Neuron (in vitro differentiated cells): Measurements from ENCODE around the gene MARVELD3.
"Not testable (repeated sequence)": the region's sequence is repeated elsewhere in the genome, so short reads cannot be mapped to it uniquely, and the experiment has no call there.

ENCODE experiments used
- H2AFZ ChIP-seq: one replicate; pipeline ENCODE4 v1.6.1; 2013; ENCODE audit warnings: low read depth, mild to moderate bottlenecking, inconsistent platforms, low read length, moderate library complexity
- H3K27me3 ChIP-seq: one replicate; pipeline ENCODE4 v1.6.1; 2013; ENCODE audit warnings: low read length; ENCODE audit not compliant: insufficient read depth
- H3K36me3 ChIP-seq: one replicate; pipeline ENCODE4 v1.6.1; 2013; ENCODE audit warnings: low read length; ENCODE audit not compliant: insufficient read depth
- H3K4me1 ChIP-seq: one replicate; pipeline ENCODE4 v1.6.1; 2013; ENCODE audit warnings: low read length; ENCODE audit not compliant: insufficient read depth
- H3K4me3 ChIP-seq: 2 replicates; pipeline ENCODE4 v1.5.1; 2013; ENCODE audit warnings: mild to moderate bottlenecking, low read length, moderate library complexity
- H3K9me3 ChIP-seq: one replicate; pipeline ENCODE4 v1.6.1; 2013; ENCODE audit warnings: low read length

The MARVELD3 gene

DNA sequence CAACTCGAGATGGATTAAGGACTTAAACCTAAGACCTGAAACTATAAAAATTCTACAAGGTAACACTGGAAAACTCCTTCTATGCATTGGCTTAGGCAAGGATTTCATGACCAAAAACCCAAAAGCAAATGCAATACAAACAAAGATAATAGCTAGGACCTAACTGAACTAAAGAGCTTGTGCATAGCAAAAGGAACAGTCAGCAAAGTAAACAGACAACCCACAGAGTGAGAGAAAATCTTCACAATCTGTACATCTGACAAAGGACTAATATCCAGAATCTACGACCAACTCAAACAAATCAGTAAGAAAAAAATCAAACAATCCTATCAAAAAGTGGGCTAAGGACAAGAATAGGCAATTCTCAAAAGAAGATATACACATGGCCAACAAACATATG is 27.6 kb upstream of the MARVELD3 start:
- not testable (repeated sequence) for H3K4me1 ChIP-seq, H3K36me3 ChIP-seq, H3K4me3 ChIP-seq, H3K9me3 ChIP-seq, H2AFZ ChIP-seq, H3K27me3 ChIP-seq

DNA sequence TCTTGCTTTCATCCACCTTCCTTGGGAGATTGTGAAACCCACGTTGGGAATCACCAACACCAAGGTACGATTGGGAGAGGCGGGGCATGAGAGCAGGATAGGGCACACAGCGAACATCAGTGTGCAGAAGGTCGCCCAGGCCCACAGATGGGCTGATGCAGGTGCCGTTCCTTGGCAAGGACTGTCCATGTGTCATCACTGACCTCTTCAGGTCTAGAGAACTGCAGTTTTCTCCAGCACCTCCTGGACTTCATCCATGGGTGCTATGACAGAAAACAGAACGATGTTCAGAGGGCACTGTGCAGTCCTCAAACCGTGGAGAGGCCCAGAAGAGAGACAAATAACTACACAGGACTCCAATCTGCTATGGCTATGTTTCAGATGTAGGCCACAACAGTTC is 25.2 kb upstream of the MARVELD3 start:
- no peaks in the 10 kb centered on the region for H3K36me3 ChIP-seq
- no peak overlapping the region for H2AFZ ChIP-seq
- H3K4me1 ChIP-seq: no peaks in the 10 kb centered on the region
- no peaks in the 10 kb centered on the region for H3K27me3 ChIP-seq
- no peaks in the 10 kb centered on the region for H3K9me3 ChIP-seq
- H3K4me3 ChIP-seq: no peak overlapping the region

DNA sequence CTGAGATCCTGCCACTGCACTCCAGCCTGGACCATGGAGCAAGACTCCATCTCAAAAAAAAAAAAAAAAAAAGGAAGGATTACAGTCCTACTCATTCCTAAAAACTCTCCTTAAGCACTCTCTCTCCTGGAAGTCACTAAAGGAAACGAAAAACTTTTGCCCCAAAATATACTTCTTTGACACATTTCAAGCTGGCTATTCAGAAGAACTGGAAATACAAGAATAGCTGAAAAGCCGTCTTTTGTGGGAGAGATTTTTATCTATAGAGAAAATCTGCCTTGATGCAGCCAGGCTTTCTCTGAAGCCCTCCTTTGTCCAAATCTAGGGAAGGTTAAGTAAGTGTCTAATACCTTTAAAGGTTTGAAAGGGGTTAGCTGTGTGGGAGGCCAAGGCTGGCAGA is 16.9 kb upstream of the MARVELD3 start:
- H3K4me3 ChIP-seq: no peak overlapping the region
- H3K27me3 ChIP-seq: no peaks in the 10 kb centered on the region
- H3K9me3 ChIP-seq: no peaks in the 10 kb centered on the region
- H2AFZ ChIP-seq: no peak overlapping the region
- no peaks in the 10 kb centered on the region for H3K4me1 ChIP-seq
- no peaks in the 10 kb centered on the region for H3K36me3 ChIP-seq

DNA sequence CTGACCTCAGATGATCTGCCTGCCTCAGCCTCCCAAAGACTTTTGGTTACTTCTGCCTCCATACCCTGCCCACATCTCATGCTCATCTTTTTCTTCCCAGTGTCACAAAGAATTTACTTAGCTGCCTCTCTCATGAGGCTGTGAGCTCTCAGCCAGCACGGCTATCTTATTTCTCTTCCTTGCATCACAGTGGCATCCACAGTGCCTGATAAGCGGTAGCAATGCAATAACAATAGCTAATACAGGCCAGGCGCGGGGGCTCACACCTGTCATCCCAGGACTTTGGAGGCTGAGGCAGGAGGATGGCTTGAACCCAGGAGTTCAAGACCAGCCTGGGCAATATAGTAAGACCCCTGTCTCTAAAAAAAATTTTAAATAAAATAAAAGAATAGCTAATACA is 15.5 kb upstream of the MARVELD3 start:
- Histone ChIP-seq H3K4me1 (no peaks in the 10 kb centered on the region), H3K9me3 (no peaks in the 10 kb centered on the region), H2AFZ (no peak overlapping the region), H3K36me3 (no peaks in the 10 kb centered on the region), H3K27me3 (no peaks in the 10 kb centered on the region), H3K4me3 (no peak overlapping the region)

DNA sequence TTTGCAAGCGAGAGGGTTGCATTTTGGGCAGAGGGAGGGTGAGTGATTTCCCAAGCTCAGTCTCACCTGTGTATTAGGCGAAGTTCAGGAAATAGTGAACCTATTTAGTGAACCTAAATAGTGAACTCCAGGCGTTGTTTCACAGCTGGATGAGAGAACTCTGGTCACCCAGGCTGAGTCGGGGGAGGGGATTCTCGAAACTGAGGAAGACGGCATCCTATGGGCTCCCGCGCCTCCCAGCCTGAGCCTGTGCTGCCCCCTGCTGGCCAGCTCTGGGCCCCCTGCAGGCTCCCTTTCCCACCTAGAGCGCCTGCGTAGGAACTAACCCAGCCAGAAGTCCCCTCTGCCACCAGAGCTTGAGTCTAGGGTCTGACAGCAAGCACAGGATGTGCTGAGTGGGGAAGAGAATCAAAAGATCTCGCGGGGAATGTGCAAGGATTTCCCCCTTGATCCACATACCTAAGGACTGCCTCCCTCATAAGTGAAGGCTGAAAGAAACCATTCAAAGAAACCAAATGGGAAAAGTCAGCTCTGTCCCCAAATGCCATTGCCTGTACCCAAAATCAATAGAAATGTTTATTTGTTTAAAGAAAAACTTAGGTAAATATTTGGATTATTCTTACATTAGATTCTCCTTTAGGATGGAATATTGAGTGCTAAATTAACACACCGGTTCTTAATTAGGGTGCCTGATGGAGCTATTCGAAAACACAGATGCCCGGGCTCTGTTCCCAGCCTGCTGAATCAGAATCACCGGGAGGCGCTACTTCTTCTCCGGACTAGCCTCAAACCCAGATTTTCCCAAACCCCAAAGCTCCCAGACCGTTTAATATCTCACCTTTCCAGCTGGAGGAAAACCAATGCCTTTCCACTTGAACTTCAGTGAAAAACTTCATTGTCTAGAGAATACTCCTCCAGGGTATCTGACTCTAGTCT is 14.8 kb upstream of the MARVELD3 start:
- Histone ChIP-seq H3K27me3 (no peaks in the 10 kb centered on the region), H3K9me3 (no peaks in the 10 kb centered on the region), H3K4me1 (no peaks in the 10 kb centered on the region), H2AFZ (no peak overlapping the region), H3K36me3 (no peaks in the 10 kb centered on the region), H3K4me3 (no peak overlapping the region)

DNA sequence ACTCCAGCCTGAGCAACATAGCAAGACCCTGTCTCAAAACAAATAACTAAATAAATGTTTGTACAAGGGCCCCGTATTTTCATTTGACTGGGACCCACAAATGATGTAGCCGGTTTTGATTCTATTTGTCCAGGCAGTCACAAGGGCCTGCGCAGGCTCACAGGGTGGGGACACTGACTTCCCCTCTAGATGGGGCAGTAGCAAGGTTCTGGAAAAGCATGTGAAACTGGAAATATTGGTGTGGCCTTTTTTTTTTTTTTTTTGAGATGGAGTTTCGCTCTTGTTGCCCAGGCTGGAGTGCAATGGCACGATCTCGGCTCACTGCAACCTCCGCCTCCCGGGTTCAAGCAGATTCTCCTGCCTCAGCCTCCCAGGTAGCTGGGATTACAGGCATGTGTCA is 11.0 kb upstream of the MARVELD3 start:
- not testable (repeated sequence) for H3K9me3 ChIP-seq, H3K4me3 ChIP-seq, H3K36me3 ChIP-seq, H3K4me1 ChIP-seq, H3K27me3 ChIP-seq, H2AFZ ChIP-seq

DNA sequence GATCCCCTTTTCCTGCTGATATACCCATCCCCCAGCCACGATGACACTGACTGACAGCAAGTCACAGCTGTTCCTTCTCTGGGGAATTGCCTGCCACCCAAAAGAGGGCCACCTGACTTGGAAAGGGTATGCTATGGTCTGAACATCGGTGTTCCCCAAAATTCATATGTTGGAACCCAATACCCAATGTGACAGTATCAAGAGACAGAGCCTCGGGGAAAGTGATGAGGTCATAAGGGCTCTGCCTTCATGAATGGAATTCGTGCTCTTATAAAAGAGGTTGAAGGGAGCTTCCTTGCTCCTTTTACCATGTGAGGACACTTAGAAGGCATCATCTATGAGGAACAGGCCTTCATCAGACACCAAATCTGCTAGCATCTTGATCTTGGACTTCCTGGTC is 7.6 kb upstream of the MARVELD3 start:
- H3K27me3 ChIP-seq: peaks cover 5% of the 10 kb centered on the region
- no peaks in the 10 kb centered on the region for H3K4me1 ChIP-seq
- H2AFZ ChIP-seq: no peak overlapping the region
- H3K4me3 ChIP-seq: no peak overlapping the region
- H3K36me3 ChIP-seq: no peaks in the 10 kb centered on the region
- H3K9me3 ChIP-seq: no peaks in the 10 kb centered on the region

DNA sequence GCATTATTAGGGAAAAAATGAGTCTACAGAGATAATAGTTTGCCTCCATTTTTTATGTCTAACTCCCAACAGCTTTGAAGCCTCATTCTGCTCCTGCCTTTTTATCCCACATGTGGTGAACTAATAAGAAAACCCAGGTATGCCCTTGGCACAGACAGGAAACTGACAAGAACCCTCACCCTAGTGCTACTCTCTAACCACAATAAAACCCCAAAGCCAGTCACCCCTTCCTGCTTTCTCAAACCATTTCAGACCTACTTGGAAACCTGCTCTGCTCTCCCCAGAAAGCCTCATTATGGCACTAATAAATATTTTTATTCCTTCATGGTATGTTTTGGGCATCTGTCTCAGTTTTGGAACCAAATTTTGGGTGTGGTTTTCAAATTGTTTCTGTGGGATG is 3.9 kb upstream of the MARVELD3 start:
- peaks cover 9% of the 10 kb centered on the region for H3K4me1 ChIP-seq
- no peaks in the 10 kb centered on the region for H3K9me3 ChIP-seq
- no peak overlapping the region for H3K4me3 ChIP-seq
- no peak overlapping the region for H2AFZ ChIP-seq
- H3K27me3 ChIP-seq: peaks cover 31% of the 10 kb centered on the region
- H3K36me3 ChIP-seq: no peaks in the 10 kb centered on the region

DNA sequence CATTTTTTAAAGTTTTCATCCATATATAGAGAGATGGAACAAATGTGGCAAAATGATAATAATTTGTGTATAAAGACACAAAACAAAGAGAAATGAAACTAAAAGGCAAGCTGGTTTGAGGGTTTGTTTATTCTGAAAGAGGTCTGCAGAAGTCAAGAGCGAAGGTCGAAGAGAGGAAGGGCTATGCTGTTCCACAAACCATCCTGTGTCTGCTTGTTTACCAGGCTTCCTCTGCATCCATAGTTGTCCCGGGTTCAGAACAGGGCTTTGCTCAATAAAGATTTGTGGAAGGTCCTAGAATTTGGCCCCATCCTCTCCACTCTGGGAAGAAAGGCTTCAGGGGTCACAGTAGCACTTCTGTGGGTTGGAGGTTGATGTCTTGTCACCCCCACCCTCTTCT is 2.4 kb upstream of the MARVELD3 start:
- Histone ChIP-seq H2AFZ (no peak overlapping the region), H3K4me1 (peaks cover 10% of the 10 kb centered on the region), H3K9me3 (no peaks in the 10 kb centered on the region), H3K4me3 (no peak overlapping the region), H3K27me3 (peaks cover 35% of the 10 kb centered on the region), H3K36me3 (no peaks in the 10 kb centered on the region)

DNA sequence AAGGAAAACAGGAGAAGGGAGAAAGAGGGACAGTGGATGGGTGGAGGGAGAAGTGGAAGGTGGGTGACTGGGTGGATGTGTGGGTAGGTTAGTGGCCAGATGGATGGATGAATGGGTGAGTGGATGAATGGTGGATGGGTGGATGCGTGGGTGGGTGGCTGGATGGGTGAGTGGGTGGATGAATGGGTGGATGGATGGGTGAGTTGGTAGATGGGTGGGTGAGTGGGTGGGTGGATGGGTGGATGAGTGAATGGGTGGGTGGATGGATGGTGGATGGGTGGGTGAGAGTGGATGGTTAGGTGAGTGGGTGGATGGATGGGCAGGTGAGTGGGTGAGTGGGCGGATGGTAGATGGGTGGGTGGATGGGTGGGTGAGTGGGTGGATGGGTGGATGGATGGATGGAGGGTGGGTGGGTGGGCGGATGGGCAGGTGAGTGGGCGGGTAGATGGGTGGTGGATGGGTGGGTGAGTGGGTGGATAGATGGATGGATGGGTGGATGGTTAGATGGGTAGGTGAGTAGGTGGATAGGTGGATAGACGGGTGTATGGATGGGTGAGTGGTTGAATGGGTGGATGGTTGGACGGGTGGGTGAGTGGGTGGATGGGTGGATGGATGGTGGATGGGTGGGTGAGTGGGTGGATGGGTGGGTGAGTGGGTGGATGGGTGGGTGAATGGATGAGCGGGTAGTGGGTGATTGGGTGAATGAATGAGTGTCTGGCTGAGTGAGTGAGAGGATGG is 702 bp upstream of the MARVELD3 start:
- peaks cover 35% of the 10 kb centered on the region for H3K27me3 ChIP-seq

DNA sequence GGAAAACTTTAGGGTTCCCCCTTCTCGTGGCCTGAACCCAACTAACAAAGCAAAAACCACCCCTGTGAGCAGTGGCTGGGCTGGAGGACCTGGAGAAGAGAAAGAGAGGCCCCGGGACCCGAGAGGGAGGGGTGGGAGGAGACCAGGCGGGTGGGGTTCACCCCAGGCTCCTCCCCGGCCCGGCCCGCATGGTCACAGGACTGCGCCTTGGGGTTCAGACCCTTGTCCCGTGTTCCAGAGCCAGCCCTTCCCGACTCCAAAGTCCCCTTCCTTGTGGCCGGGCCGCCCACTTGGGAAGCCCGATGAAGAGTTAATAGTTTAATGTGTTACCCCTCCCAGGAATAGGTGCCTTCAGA is 852 bp downstream of the MARVELD3 start:
- no peaks in the 10 kb centered on the region for H3K36me3 ChIP-seq
- H3K4me3 ChIP-seq: peak overlapping the region; percentile 45
- H3K4me1 ChIP-seq: peaks cover 17% of the 10 kb centered on the region
- peak overlapping the region; percentile 78 for H2AFZ ChIP-seq
- H3K27me3 ChIP-seq: peaks cover 33% of the 10 kb centered on the region
- H3K9me3 ChIP-seq: no peaks in the 10 kb centered on the region

More for the DNA sequence above, 702 bp upstream of the MARVELD3 start:
- peaks cover 17% of the 10 kb centered on the region for H3K4me1 ChIP-seq
- no peak overlapping the region for H2AFZ ChIP-seq
- H3K36me3 ChIP-seq: no peaks in the 10 kb centered on the region
- H3K9me3 ChIP-seq: no peaks in the 10 kb centered on the region
- H3K4me3 ChIP-seq: no peak overlapping the region

DNA sequence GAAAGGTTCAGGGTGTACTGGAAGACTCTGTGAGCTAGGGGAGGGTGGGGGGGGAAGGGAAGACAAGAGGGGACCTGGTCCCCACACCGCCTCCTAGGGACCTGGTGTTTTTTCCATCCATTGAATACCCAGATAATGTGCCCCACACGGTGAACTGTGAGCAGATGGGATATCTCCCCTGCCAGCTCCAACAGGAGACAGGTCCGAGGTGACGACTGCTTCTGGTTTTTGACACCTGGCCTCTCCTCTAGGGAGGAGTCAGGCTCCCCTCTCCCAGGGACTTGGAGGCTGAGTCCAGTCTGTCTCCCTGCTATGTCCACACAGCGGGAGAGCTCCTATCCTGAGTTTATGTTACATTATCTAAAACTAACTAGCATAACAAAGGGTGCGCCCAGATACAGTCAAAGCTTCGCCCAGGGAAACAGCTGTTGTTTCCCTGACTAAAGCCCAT is 1.8 kb downstream of the MARVELD3 start:
- peaks cover 30% of the 10 kb centered on the region for H3K27me3 ChIP-seq
- no peaks in the 10 kb centered on the region for H3K36me3 ChIP-seq
- no peak overlapping the region for H3K4me3 ChIP-seq
- H2AFZ ChIP-seq: no peak overlapping the region
- H3K9me3 ChIP-seq: no peaks in the 10 kb centered on the region
- H3K4me1 ChIP-seq: peaks cover 17% of the 10 kb centered on the region

DNA sequence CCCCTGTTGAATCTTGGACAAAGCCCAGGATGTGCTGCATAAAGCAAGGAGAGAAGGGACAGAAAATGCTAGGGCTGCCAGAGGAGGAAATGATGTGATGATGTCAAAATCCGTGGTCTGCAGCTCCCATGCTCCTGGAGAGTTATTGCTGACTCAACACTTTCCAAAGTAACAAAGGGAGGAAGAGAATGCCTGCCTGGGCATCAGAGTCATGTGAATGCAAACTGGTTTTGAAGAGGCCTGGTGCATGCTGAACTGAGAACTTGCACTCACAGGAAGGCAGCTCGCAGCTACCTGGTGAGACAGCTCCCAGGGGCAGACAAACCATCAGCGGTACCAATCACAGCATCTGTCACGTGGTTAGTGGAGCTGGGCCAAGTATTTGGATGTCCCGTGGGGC is 2.8 kb downstream of the MARVELD3 start:
- peaks cover 17% of the 10 kb centered on the region for H3K4me1 ChIP-seq

More for the DNA sequence above, 2.8 kb downstream of the MARVELD3 start:
- no peak overlapping the region for H2AFZ ChIP-seq
- H3K4me3 ChIP-seq: no peak overlapping the region
- H3K27me3 ChIP-seq: peaks cover 30% of the 10 kb centered on the region
- no peaks in the 10 kb centered on the region for H3K9me3 ChIP-seq
- H3K36me3 ChIP-seq: no peaks in the 10 kb centered on the region
